GM10266 (cell line): ENCODE data around the gene PPARD.

Experiments
- DNase-seq: peaks from one replicate; pipeline ENCODE4 v3.0.0; 2012; ENCODE audit errors: extremely low spot score
- TF ChIP-seq, protein P1 (sequence below): IDR thresholded peaks from 2 replicates; pipeline ENCODE4 v1.5.1; 2012; ENCODE audit warnings: mild to moderate bottlenecking, low read depth; ENCODE audit not compliant: control insufficient read depth, insufficient read depth; ENCODE audit errors: missing control alignments

PPARD gene

GRCh38 chr6:35417979-35418661 lies 75.8 kb downstream of the PPARD start:
- DNase-seq = no peak
- TF ChIP-seq, protein P1, sequence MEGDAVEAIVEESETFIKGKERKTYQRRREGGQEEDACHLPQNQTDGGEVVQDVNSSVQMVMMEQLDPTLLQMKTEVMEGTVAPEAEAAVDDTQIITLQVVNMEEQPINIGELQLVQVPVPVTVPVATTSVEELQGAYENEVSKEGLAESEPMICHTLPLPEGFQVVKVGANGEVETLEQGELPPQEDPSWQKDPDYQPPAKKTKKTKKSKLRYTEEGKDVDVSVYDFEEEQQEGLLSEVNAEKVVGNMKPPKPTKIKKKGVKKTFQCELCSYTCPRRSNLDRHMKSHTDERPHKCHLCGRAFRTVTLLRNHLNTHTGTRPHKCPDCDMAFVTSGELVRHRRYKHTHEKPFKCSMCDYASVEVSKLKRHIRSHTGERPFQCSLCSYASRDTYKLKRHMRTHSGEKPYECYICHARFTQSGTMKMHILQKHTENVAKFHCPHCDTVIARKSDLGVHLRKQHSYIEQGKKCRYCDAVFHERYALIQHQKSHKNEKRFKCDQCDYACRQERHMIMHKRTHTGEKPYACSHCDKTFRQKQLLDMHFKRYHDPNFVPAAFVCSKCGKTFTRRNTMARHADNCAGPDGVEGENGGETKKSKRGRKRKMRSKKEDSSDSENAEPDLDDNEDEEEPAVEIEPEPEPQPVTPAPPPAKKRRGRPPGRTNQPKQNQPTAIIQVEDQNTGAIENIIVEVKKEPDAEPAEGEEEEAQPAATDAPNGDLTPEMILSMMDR = no peak

DNA sequence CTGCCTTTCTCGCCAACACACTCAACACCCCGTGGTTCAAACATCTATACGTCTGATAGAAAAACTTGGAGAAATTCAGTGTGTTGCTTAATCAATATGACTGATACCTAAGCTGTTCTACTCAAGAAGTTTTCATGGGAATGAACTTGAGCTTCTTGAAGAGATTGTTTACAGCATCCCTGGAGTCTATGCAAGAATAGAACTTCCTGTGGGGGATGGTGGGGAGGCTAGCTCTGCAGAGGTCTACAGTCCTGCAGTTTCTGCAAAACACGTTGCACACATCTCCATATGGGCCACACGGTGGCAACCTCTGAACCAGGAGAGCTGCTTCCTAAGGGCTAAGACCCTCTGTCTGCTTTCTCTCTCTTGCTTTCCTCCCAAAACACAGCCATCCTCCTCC lies 77.1 kb downstream of the PPARD start:
- no peak for DNase-seq
- TF ChIP-seq, protein P1 = no peak

GRCh38 chr6:35419961-35420360 lies 77.6 kb downstream of the PPARD start:
- no peak for DNase-seq
- TF ChIP-seq, protein P1 = no peak

DNA sequence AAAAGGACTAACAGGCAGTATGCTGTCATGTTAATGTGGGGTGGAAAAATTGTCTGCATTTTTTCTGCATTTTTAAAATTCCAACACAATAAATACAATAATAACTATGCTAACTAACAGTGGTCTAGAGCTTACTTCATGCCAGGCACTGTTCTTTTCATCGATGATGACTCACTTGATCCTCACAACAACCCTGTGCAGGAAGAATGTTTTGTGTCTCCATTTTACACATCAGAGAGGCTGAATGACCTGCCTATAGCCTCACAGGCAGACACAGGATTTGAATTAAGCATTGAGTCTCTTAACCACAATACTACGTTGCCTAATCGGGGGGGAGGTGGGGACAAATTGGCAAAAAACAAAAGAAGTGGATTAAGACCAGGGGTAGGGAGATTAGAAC lies 82.9 kb downstream of the PPARD start:
- DNase-seq = no peak
- TF ChIP-seq, protein P1 = no peak

GRCh38 chr6:35426074-35426473 lies 83.7 kb downstream of the PPARD start:
- no peak for DNase-seq
- TF ChIP-seq, protein P1 = no peak

DNA sequence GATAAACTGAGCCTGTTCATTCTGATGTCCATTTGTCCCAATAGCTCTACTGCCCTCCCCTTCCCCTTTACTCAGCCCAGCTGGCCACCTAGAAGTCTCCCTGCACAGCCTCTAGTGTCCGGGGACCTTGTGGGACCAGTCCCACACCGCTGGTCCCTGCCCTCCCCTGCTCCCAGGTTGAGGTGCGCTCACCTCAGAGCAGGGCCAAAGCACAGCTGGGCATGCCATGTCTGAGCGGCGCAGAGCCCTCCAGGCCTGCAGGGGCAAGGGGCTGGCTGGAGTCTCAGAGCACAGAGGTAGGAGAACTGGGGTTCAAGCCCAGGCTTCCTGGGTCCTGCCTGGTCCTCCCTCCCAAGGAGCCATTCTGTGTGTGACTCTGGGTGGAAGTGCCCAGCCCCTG lies 85.1 kb downstream of the PPARD start:
- no peak for DNase-seq
- TF ChIP-seq, protein P1 = no peak

- DNase-seq = no peak
Observed at GRCh38 chr6:35427851-35428321, 85.5 kb downstream of the PPARD start.

More at GRCh38 chr6:35427851-35428321, 85.5 kb downstream of the PPARD start:
- TF ChIP-seq, protein P1 = no peak
